ENCODE results near the gene PROZ. TPM values are rescaled to one million over a fixed set of nuclear protein-coding genes. Genes with fewer than 3 reads are reported as not detected.

Gene PROZ
- total and polyA plus RNA-seq, 2 of the 13 experiments (the other 11 are each of a cell fraction or from before 2014, with no cell fraction given) = 5.6 to 22.5 TPM

DNA sequence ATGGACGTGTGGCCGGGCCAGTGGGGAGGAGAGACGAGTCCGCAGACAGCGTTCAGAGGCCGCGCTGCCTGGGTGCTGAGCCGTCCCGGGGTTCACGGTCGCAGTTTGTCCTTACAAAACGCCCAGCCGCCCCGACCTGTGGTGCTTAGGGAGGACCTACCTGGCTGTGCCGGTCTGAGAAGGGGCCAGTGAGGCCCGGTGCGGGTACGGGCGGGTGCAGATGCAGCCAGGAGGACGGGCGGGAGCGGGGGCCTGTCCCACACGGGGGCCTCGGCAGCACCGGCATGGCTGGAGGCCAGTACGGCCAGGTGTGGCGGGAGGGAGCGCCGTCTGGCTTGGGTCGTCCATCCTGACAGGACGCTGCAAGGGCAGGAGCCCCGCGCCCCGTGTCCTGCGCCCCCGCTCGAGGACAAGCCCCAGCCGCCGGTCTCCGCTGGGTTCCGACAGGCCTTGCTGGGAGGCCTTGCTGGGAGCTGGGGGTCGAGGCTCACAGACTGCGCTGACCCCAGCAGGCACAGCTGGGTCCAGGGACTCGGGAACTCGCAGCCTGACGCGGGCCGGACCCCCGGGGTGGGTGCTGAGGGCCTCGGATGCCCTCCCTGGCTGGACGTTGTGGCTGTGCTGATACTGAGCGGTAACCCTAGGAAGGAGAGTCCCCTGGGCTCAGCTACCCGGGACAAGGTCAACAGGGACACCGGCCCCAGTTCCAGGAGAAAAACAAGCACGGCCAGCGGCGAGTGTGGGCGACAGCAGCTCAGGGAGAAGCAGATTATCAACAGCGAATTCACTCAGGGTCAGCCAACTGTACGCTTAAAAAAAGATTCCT, 5.3 kb upstream of the PROZ start (continued):
- TF ChIP-seq ZFX (CRISPR knock-in tag; IDR thresholded peaks at IDR 0.05; ENCODE audit: low read depth) (peak; percentile 87), HNF4G (IDR thresholded peaks at IDR 0.05; ENCODE audit: borderline replicate concordance, low read depth, low read length) (no peak), HNF4G (CRISPR knock-in tag; IDR thresholded peaks at IDR 0.05; ENCODE audit: borderline replicate concordance, low read depth) (0 out of 2 replicates have a peak, but pooled peaks have one; percentile 8), THAP9 (CRISPR knock-in tag; IDR thresholded peaks at IDR 0.05; ENCODE audit: borderline replicate concordance) (peak; percentile 56; the same call in 1 of the 2 replicates), ZIK1 (CRISPR knock-in tag; IDR thresholded peaks at IDR 0.05; ENCODE audit: borderline replicate concordance, low read depth) (0 out of 2 replicates have a peak, but pooled peaks have one; percentile 57), ZBTB2 (CRISPR knock-in tag; IDR thresholded peaks at IDR 0.05; ENCODE audit: low read depth) (0 out of 2 replicates have a peak, but pooled peaks have one; percentile 19), ZNF414 (CRISPR knock-in tag; IDR thresholded peaks at IDR 0.05) (0 out of 2 replicates have a peak, but pooled peaks have one; percentile 7), ZNF253 (CRISPR knock-in tag; IDR thresholded peaks at IDR 0.05; ENCODE audit: borderline replicate concordance) (peak; percentile 62; the same call in 1 of the 2 replicates), CBFB (CRISPR knock-in tag; IDR thresholded peaks at IDR 0.05) (peak; percentile 18; the same call in 1 of the 2 replicates), ZMYM3 (CRISPR knock-in tag; IDR thresholded peaks at IDR 0.05) (no peak), THYN1 (CRISPR knock-in tag; IDR thresholded peaks at IDR 0.05; ENCODE audit: borderline replicate concordance, low read depth) (no peak), AGO1 (IDR thresholded peaks at IDR 0.05; ENCODE audit: low read depth, low read length, poor library complexity, severe bottlenecking) (peak; percentile 38), ATF7-NPFF (CRISPR knock-in tag; IDR thresholded peaks at IDR 0.05; ENCODE audit: low read depth) (peak; percentile 79), CAMTA2 (CRISPR knock-in tag; IDR thresholded peaks at IDR 0.05; ENCODE audit: borderline replicate concordance) (peak; percentile 86), HOXA3 (CRISPR knock-in tag; IDR thresholded peaks at IDR 0.05) (peak; percentile 41; the same call in 1 of the 2 replicates), ZNF230 (CRISPR knock-in tag; IDR thresholded peaks at IDR 0.05) (0 out of 2 replicates have a peak, but pooled peaks have one; percentile 25), ARID2 (CRISPR knock-in tag; IDR thresholded peaks at IDR 0.05; ENCODE audit: borderline replicate concordance) (peak; percentile 55; the same call in 1 of the 2 replicates), ZNF691 (CRISPR knock-in tag; IDR thresholded peaks at IDR 0.05; ENCODE audit: borderline replicate concordance, low read depth) (peak; percentile 27; the same call in 1 of the 2 replicates), MAX (IDR thresholded peaks at IDR 0.05) (no peak)
- TF ChIP-seq, protein P1, sequence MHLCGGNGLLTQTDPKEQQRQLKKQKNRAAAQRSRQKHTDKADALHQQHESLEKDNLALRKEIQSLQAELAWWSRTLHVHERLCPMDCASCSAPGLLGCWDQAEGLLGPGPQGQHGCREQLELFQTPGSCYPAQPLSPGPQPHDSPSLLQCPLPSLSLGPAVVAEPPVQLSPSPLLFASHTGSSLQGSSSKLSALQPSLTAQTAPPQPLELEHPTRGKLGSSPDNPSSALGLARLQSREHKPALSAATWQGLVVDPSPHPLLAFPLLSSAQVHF (CRISPR knock-in tag; IDR thresholded peaks at IDR 0.05) = peak; percentile 50; the same call in 1 of the 2 replicates

Data from HepG2 (cell line).